ENCODE data around the gene TNFSF8. TPM values are rescaled to one million over a fixed set of nuclear protein-coding genes. Genes with fewer than 3 reads are reported as not detected.

Gene TNFSF8
- total RNA-seq, 4 donors from 2014 or later, result 0.51 to 1.5 (median 1.1) TPM

- TF ChIP-seq POLR2A (IDR thresholded peaks at IDR 0.05) (no peak), CTCF (IDR thresholded peaks at IDR 0.05) (no peak)
- no peak for DNase-seq
- Histone ChIP-seq H3K4me1 (no peaks in the 10 kb centered on the region), H3K27ac (no peak overlapping the region), H3K4me3 (no peak overlapping the region), H3K27me3 (no peaks in the 10 kb centered on the region), H3K36me3 (no peaks in the 10 kb centered on the region), H3K9me3 (no peaks in the 10 kb centered on the region)
- intact Hi-C loops (cut with DNase I; ENCODE audit: low total_unique reads), result no loop called here
Measured at GRCh38 chr9:114947058-114947457, 16.7 kb upstream of the TNFSF8 start.

- no peaks in the 10 kb centered on the region for H3K27me3 ChIP-seq
- H3K4me3 ChIP-seq, result no peak overlapping the region
- H3K9me3 ChIP-seq, result no peaks in the 10 kb centered on the region
- TF ChIP-seq POLR2A (IDR thresholded peaks at IDR 0.05), result no peak
- no peak for TF ChIP-seq CTCF (IDR thresholded peaks at IDR 0.05)
- H3K36me3 ChIP-seq, result no peaks in the 10 kb centered on the region
- H3K27ac ChIP-seq, result no peak overlapping the region
- DNase-seq, result no peak
- intact Hi-C loops (cut with DNase I; ENCODE audit: low total_unique reads), result no loop called here
- no peaks in the 10 kb centered on the region for H3K4me1 ChIP-seq
Measured at GRCh38 chr9:114945616-114946412, 15.4 kb upstream of the TNFSF8 start.

- intact Hi-C loops (cut with DNase I; ENCODE audit: low total_unique reads), result no loop called here
- Histone ChIP-seq H3K4me1 (no peaks in the 10 kb centered on the region), H3K36me3 (no peaks in the 10 kb centered on the region), H3K27ac (no peak overlapping the region), H3K4me3 (no peak overlapping the region), H3K27me3 (no peaks in the 10 kb centered on the region), H3K9me3 (no peaks in the 10 kb centered on the region)
- no peak for DNase-seq
- TF ChIP-seq POLR2A (IDR thresholded peaks at IDR 0.05) (no peak), CTCF (IDR thresholded peaks at IDR 0.05) (no peak)
Measured at GRCh38 chr9:114941376-114941775, 11.0 kb upstream of the TNFSF8 start.

GRCh38 chr9:114938687-114939575, 8.5 kb upstream of the TNFSF8 start:
- DNase-seq, result no peak
- intact Hi-C loops (cut with DNase I; ENCODE audit: low total_unique reads), result no loop called here
- Histone ChIP-seq H3K4me3 (no peak overlapping the region), H3K27me3 (no peaks in the 10 kb centered on the region), H3K36me3 (no peaks in the 10 kb centered on the region), H3K9me3 (no peaks in the 10 kb centered on the region), H3K27ac (no peak overlapping the region), H3K4me1 (no peaks in the 10 kb centered on the region)
- TF ChIP-seq CTCF (IDR thresholded peaks at IDR 0.05), result no peak
- TF ChIP-seq POLR2A (IDR thresholded peaks at IDR 0.05), result no peak

GRCh38 chr9:114937516-114937915, 7.1 kb upstream of the TNFSF8 start:
- no peaks in the 10 kb centered on the region for H3K4me1 ChIP-seq
- H3K4me3 ChIP-seq, result no peak overlapping the region
- TF ChIP-seq CTCF (IDR thresholded peaks at IDR 0.05), result no peak
- TF ChIP-seq POLR2A (IDR thresholded peaks at IDR 0.05), result no peak
- H3K27me3 ChIP-seq, result no peaks in the 10 kb centered on the region
- no peaks in the 10 kb centered on the region for H3K9me3 ChIP-seq
- no peaks in the 10 kb centered on the region for H3K36me3 ChIP-seq
- no peak for DNase-seq
- H3K27ac ChIP-seq, result no peak overlapping the region
- intact Hi-C loops (cut with DNase I; ENCODE audit: low total_unique reads), result no loop called here
